HepG2 (cell line): ENCODE measurements around the gene COL27A1. TPM values are rescaled to one million over a fixed set of nuclear protein-coding genes. Genes with fewer than 3 reads are reported as not detected.

Experiments used
- ARNT ChIP-seq: fragments of 450-650 bp; IDR thresholded peaks from 2 replicates; pipeline ENCODE4 v1.6.1; 2017
- CC2D1A ChIP-seq: sonication (generic); formaldehyde crosslinking; IDR thresholded peaks from 2 replicates; pipeline ENCODE4 v1.8.1; 2023; ENCODE audit warnings: mild to moderate bottlenecking, missing genetic modification reagents
- CCAR2 ChIP-seq: fragments of 200-400 bp; formaldehyde crosslinking; optimal IDR thresholded peaks from 2 replicates; pipeline ENCODE3; 2018; ENCODE audit warnings: low read depth, mild to moderate bottlenecking, low read length, moderate library complexity
- HDAC6 ChIP-seq: fragments of 200-600 bp; sonication (generic); IDR thresholded peaks from 2 replicates; pipeline ENCODE4 v1.7.0; 2017; ENCODE audit warnings: mild to moderate bottlenecking, antibody characterized with exemption, low read length, low read depth
- KDM3A ChIP-seq: IDR thresholded peaks from 2 replicates; pipeline ENCODE4 v1.6.1; 2018; ENCODE audit warnings: low read depth, missing compliant biosample characterization
- MTF1 ChIP-seq: sonication (generic); formaldehyde crosslinking; IDR thresholded peaks from 2 replicates; pipeline ENCODE4 v1.5.0; 2020; ENCODE audit warnings: missing genetic modification reagents
- POLR2AphosphoS5 ChIP-seq: IDR thresholded peaks from 2 replicates; pipeline ENCODE4 v1.6.1; 2012; ENCODE audit warnings: low read depth, low read length
- PRPF4 ChIP-seq: fragments of 200-400 bp; formaldehyde crosslinking; IDR thresholded peaks from 2 replicates; pipeline ENCODE4 v1.6.1; 2016; ENCODE audit warnings: low read length, low read depth; ENCODE audit not compliant: poor library complexity, severe bottlenecking
- RFX1 ChIP-seq: fragments of 450-650 bp; IDR thresholded peaks from 2 replicates; pipeline ENCODE4 v1.6.1; 2017
- SRSF9 ChIP-seq: fragments of 200-400 bp; formaldehyde crosslinking; IDR thresholded peaks from 2 replicates; pipeline ENCODE4 v1.6.1; 2018; ENCODE audit warnings: borderline replicate concordance, mild to moderate bottlenecking, low read depth, low read length; ENCODE audit not compliant: insufficient read depth, poor library complexity, severe bottlenecking
- ZFP82 ChIP-seq: sonication (generic); formaldehyde crosslinking; IDR thresholded peaks from 2 replicates; pipeline ENCODE4 v1.5.1; 2020; ENCODE audit warnings: mild to moderate bottlenecking, missing genetic modification reagents, borderline replicate concordance
- ZNF235 ChIP-seq: sonication (generic); formaldehyde crosslinking; IDR thresholded peaks from 2 replicates; pipeline ENCODE4 v1.8.1; 2023; ENCODE audit warnings: mild to moderate bottlenecking, missing genetic modification reagents, borderline replicate concordance
- ZNF282 ChIP-seq: fragments of 450-650 bp; IDR thresholded peaks from 2 replicates; pipeline ENCODE4 v1.6.1; 2018; ENCODE audit not compliant: partially characterized antibody
- ZNF513 ChIP-seq: sonication (generic); formaldehyde crosslinking; conservative IDR thresholded peaks from 2 replicates; pipeline ENCODE4 v1.5.0; 2020; ENCODE audit warnings: missing genetic modification reagents
- ZNF569 ChIP-seq: sonication (generic); formaldehyde crosslinking; IDR thresholded peaks from 2 replicates; pipeline ENCODE4 v1.5.0; 2020; ENCODE audit warnings: mild to moderate bottlenecking, missing genetic modification reagents, moderate library complexity, borderline replicate concordance
- polyA plus RNA-seq, 8 experiments: library from polyadenylated mRNA; depleted of rRNA in 3 of 8; stranded (reverse) in 7 of 8; unstranded in 1 of 8; fragments of >200 nt; fragmentation: Illumina TruSeq in 4 of 8; extraction: Trizol in 4 of 8; gene quantifications; 2 replicates each; pipeline versions ENCODE4 v1.2.1 to v1.2.3, GENCODE V29; 2011 to 2016; ENCODE audit warnings: low read depth in 4 of 8, missing spikeins in 1 of 8, mixed read lengths in 1 of 8; ENCODE audit not compliant: insufficient read depth in 1 of 8
- total RNA-seq, 5 experiments: library from RNA; depleted of rRNA; stranded (reverse); fragments of >200 nt; fragmentation: Illumina TruSeq; extraction: Trizol; gene quantifications; 2 replicates each; pipeline ENCODE4 v1.2.3, GENCODE V29; 2016; ENCODE audit warnings: low read depth in 1 of 5
- TF ChIP-seq, protein P1 (sequence below): sonication (generic); formaldehyde crosslinking; IDR thresholded peaks from 2 replicates; pipeline ENCODE4 v1.4.0; 2020; ENCODE audit warnings: missing genetic modification reagents, mild to moderate bottlenecking, borderline replicate concordance
- TF ChIP-seq, protein P2 (sequence below): sonication (generic); formaldehyde crosslinking; IDR thresholded peaks from 2 replicates; pipeline ENCODE4 v1.5.1; 2020; ENCODE audit warnings: mild to moderate bottlenecking, missing genetic modification reagents, borderline replicate concordance

Gene COL27A1
- total and polyA plus RNA-seq, 2 of the 13 experiments (the other 11 are each of a cell fraction or from before 2014, with no cell fraction given), result 71.3 to 89.1 TPM

DNA sequence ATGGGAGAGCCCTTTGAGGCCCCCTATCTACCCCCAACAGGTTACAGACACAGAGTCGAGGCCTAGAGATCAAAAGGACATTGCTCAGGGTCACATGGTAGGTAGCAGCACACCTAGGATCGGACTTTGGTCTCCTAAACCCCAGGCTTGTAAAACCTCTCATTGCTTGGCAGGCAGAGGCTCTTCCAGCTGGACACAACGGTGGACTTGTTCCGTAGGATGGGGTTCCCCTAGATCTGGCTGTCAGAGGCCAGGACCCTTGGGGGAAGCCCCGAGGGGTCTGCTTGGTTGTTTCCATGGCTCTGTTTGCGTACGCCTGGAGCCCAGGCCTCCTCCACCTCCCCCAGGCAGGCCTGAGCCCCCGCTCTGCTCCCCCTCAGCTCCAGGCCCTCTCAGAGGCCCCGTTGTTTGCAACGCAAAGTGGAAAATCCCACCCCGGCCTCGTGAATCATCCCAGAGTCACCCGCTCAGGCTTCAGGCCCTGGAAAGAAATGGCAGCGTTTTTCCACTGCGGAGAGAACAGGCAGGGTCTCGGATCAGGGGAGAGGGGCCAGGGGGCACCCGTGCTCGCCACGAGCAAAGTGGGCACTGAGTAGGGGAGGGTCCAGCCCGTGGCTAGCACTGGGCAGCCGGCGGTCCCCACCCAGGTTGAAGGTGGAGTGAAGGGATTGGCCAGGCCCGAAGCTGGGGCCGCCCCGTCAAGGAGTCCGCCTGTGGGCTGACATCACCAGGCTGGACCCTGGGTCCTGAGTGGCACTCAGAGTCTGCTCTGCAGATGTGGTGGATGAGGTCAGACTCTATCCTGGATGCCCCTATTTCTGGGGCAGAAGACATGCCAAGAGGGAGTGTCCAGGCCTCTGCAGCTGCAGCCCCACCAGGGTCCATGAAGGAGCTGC lies 19.8 kb downstream of the COL27A1 start (continued):
- no peak for TF ChIP-seq HDAC6
- TF ChIP-seq, protein P1, sequence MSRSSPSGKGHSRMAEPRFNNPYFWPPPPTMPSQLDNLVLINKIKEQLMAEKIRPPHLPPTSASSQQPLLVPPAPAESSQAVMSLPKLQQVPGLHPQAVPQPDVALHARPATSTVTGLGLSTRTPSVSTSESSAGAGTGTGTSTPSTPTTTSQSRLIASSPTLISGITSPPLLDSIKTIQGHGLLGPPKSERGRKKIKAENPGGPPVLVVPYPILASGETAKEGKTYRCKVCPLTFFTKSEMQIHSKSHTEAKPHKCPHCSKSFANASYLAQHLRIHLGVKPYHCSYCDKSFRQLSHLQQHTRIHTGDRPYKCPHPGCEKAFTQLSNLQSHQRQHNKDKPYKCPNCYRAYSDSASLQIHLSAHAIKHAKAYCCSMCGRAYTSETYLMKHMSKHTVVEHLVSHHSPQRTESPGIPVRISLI (CRISPR knock-in tag), result no peak
- TF ChIP-seq POLR2AphosphoS5, result peak; percentile 71
- no peak for TF ChIP-seq RFX1
- no peak for TF ChIP-seq MTF1
- TF ChIP-seq, protein P2, sequence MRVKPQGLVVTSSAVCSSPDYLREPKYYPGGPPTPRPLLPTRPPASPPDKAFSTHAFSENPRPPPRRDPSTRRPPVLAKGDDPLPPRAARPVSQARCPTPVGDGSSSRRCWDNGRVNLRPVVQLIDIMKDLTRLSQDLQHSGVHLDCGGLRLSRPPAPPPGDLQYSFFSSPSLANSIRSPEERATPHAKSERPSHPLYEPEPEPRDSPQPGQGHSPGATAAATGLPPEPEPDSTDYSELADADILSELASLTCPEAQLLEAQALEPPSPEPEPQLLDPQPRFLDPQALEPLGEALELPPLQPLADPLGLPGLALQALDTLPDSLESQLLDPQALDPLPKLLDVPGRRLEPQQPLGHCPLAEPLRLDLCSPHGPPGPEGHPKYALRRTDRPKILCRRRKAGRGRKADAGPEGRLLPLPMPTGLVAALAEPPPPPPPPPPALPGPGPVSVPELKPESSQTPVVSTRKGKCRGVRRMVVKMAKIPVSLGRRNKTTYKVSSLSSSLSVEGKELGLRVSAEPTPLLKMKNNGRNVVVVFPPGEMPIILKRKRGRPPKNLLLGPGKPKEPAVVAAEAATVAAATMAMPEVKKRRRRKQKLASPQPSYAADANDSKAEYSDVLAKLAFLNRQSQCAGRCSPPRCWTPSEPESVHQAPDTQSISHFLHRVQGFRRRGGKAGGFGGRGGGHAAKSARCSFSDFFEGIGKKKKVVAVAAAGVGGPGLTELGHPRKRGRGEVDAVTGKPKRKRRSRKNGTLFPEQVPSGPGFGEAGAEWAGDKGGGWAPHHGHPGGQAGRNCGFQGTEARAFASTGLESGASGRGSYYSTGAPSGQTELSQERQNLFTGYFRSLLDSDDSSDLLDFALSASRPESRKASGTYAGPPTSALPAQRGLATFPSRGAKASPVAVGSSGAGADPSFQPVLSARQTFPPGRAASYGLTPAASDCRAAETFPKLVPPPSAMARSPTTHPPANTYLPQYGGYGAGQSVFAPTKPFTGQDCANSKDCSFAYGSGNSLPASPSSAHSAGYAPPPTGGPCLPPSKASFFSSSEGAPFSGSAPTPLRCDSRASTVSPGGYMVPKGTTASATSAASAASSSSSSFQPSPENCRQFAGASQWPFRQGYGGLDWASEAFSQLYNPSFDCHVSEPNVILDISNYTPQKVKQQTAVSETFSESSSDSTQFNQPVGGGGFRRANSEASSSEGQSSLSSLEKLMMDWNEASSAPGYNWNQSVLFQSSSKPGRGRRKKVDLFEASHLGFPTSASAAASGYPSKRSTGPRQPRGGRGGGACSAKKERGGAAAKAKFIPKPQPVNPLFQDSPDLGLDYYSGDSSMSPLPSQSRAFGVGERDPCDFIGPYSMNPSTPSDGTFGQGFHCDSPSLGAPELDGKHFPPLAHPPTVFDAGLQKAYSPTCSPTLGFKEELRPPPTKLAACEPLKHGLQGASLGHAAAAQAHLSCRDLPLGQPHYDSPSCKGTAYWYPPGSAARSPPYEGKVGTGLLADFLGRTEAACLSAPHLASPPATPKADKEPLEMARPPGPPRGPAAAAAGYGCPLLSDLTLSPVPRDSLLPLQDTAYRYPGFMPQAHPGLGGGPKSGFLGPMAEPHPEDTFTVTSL, result peak; percentile 28
- TF ChIP-seq PRPF4, result no peak
- 0 out of 2 replicates have a peak, but pooled peaks have one; percentile 49 for TF ChIP-seq ZNF235 (CRISPR knock-in tag)
- TF ChIP-seq ARNT, result no peak
- TF ChIP-seq CCAR2, result no peak
- 0 out of 2 replicates have a peak, but pooled peaks have one; percentile 73 for TF ChIP-seq KDM3A (CRISPR knock-in tag)
- no peak for TF ChIP-seq ZNF513 (CRISPR knock-in tag)
- no peak for TF ChIP-seq CC2D1A
- no peak for TF ChIP-seq ZFP82
- TF ChIP-seq ZNF282, result no peak
- TF ChIP-seq ZNF569 (CRISPR knock-in tag), result no peak
- no peak for TF ChIP-seq SRSF9
